ENCODE data around the gene DOK4. TPM values are rescaled to one million over a fixed set of nuclear protein-coding genes. Genes with fewer than 3 reads are reported as not detected.
"Not testable (repeated sequence)": the region's sequence is repeated elsewhere in the genome, so short reads cannot be mapped to it uniquely, and the experiment has no call there.

DOK4 gene
- total RNA-seq, 1 donor from 2014 or later = 71.7 TPM

GRCh38 chr16:57462209-57462977 is 23.9 kb downstream of the DOK4 start, which contains the start of gene POLR2C:
Gene POLR2C (plus strand): TSS chr16:57462679. CDS start chr16:57462725, 46 bp downstream.
- DNase-seq (ENCODE audit: low spot score in 2 of 2) = peak; percentile 81 to 90
- no peak for FAIRE-seq

GRCh38 chr16:57452021-57452420 is 34.3 kb downstream of the DOK4 start:
- no peak for DNase-seq (ENCODE audit: low spot score in 2 of 2)
- FAIRE-seq = no peak

- DNase-seq (ENCODE audit: low spot score in 2 of 2) = peak; percentile 80 to 93
- FAIRE-seq = no peak
Measured at GRCh38 chr16:57447186-57447962, 38.9 kb downstream of the DOK4 start, which contains the start of the genes CIAPIN1 and COQ9. Gene CIAPIN1 (minus strand): TSS chr16:57447385. CDS start chr16:57440928, 6,457 bp downstream. Gene COQ9 (plus strand): TSS chr16:57447479. CDS start chr16:57447506, 27 bp downstream.

- DNase-seq (ENCODE audit: low spot score in 2 of 2) = no peak
- FAIRE-seq = no peak
Measured at GRCh38 chr16:57446531-57447185, 39.6 kb downstream of the DOK4 start.

GRCh38 chr16:57445510-57445909 is 40.8 kb downstream of the DOK4 start:
- DNase-seq (ENCODE audit: low spot score in 2 of 2) = no peak
- FAIRE-seq = no peak

GRCh38 chr16:57444711-57445110 is 41.6 kb downstream of the DOK4 start:
- FAIRE-seq (no peak), DNase-seq (ENCODE audit: low spot score in 2 of 2) (no peak)

GRCh38 chr16:57440551-57440950 is 45.7 kb downstream of the DOK4 start:
- DNase-seq (ENCODE audit: low spot score in 2 of 2); FAIRE-seq: not testable (repeated sequence)

- FAIRE-seq; DNase-seq (ENCODE audit: low spot score in 2 of 2): not testable (repeated sequence)
Measured at GRCh38 chr16:57439947-57440346, 46.3 kb downstream of the DOK4 start.

GRCh38 chr16:57435838-57436237 is 50.5 kb downstream of the DOK4 start:
- DNase-seq (ENCODE audit: low spot score in 2 of 2) (no peak), FAIRE-seq (no peak)

GRCh38 chr16:57434003-57434402 is 52.3 kb downstream of the DOK4 start:
- FAIRE-seq = no peak
- no peak for DNase-seq (ENCODE audit: low spot score in 2 of 2)

GRCh38 chr16:57432989-57433388 is 53.3 kb downstream of the DOK4 start:
- no peak for FAIRE-seq
- DNase-seq (ENCODE audit: low spot score in 2 of 2) = no peak

GRCh38 chr16:57432505-57432904 is 53.8 kb downstream of the DOK4 start:
- no peak for DNase-seq (ENCODE audit: low spot score in 2 of 2)
- FAIRE-seq = no peak

GRCh38 chr16:57430955-57431354 is 55.3 kb downstream of the DOK4 start:
- no peak for DNase-seq (ENCODE audit: low spot score in 2 of 2)
- FAIRE-seq = no peak

GRCh38 chr16:57427824-57428223 is 58.5 kb downstream of the DOK4 start:
- FAIRE-seq = no peak
- DNase-seq (ENCODE audit: low spot score in 2 of 2) = no peak

GRCh38 chr16:57427307-57427706 is 59.0 kb downstream of the DOK4 start:
- FAIRE-seq = no peak
- DNase-seq (ENCODE audit: low spot score in 2 of 2) = no peak

GRCh38 chr16:57426356-57426755 is 59.9 kb downstream of the DOK4 start:
- FAIRE-seq = no peak

GRCh38 chr16:57424583-57424982 is 61.7 kb downstream of the DOK4 start:
- FAIRE-seq = no peak
- DNase-seq (ENCODE audit: low spot score in 2 of 2) = no peak

More at GRCh38 chr16:57426356-57426755, 59.9 kb downstream of the DOK4 start:
- no peak for DNase-seq (ENCODE audit: low spot score in 2 of 2)

GRCh38 chr16:57423152-57423551 is 63.1 kb downstream of the DOK4 start:
- FAIRE-seq (no peak), DNase-seq (ENCODE audit: low spot score in 2 of 2) (no peak)

GRCh38 chr16:57422026-57422944 is 64.0 kb downstream of the DOK4 start:
- DNase-seq (ENCODE audit: low spot score in 2 of 2) (no peak), FAIRE-seq (no peak)
